Adipocyte (in vitro differentiated cells): ENCODE data around the gene UBL5.

Experiments used
- DNase-seq: peaks from one replicate; pipeline ENCODE4 v3.0.0-alpha.2; 2015; ENCODE audit warnings: low read depth
- H3K27me3 ChIP-seq: replicated peaks from 2 replicates; pipeline ENCODE4 v1.7.0; 2013; ENCODE audit warnings: mild to moderate bottlenecking, low read length, moderate library complexity; ENCODE audit not compliant: control insufficient read depth, insufficient read depth
- H3K36me3 ChIP-seq: 2 replicates; pipeline ENCODE4 v1.7.0; 2013; ENCODE audit warnings: low read length, mild to moderate bottlenecking, moderate library complexity; ENCODE audit not compliant: control insufficient read depth, insufficient read depth, severe bottlenecking
- H3K4me1 ChIP-seq: 2 replicates; pipeline ENCODE4 v1.7.0; 2013; ENCODE audit warnings: mild to moderate bottlenecking, low read length, moderate library complexity; ENCODE audit not compliant: control insufficient read depth, insufficient read depth
- H3K4me3 ChIP-seq: 2 replicates; pipeline ENCODE4 v1.7.0; 2013; ENCODE audit warnings: mild to moderate bottlenecking, low read length, moderate library complexity
- H3K9ac ChIP-seq: 2 replicates; pipeline ENCODE4 v1.7.0; 2013; ENCODE audit warnings: mild to moderate bottlenecking, low read length, moderate library complexity
- H3K9me3 ChIP-seq: 2 replicates; pipeline ENCODE4 v1.7.0; 2013; ENCODE audit warnings: mild to moderate bottlenecking, low read length, moderate library complexity; ENCODE audit not compliant: control insufficient read depth

UBL5 gene

DNA sequence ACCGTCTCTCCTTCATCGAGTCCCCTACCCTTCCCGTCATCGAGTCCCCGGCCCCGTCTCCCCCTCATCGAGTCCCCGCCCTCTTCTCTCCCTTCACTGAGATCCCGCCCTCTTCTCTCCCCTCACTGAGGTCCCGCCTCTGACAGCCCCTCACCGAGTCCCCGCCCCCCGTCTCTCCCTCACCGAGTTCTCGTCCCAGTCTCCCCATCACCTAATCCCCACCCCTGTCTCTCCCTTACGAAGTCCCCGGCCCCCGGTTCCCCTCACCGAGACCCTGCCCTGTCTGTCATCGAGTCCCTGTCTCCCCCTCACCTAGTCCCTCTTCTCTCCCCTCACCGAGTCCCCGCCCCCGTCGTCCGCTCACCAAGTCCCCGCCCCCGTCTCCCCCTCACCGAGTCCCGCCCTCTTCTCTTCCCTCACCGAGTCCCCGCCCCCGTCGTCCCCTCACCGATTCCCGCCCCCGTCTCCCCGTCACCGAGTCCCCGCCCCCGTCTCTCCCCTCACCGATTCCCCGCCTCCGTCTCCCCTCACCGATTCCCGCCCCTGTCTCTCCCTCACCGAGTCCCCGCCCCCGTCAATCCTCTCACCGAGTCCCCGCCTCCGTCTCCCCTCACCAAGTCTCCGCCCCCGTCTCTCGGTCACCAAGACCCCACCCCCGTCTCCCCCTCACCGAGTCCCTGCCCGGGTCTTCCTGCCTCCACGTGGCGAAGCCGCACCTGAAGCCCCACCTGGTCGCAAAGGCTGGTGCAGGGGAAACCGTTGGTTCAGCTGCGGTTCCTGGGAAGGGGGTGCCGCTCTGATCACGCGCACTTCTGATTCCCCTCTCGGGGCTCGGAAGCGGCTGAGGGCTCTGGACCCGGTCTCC lies 35.3 kb upstream of the UBL5 start:
- peak overlapping the region; percentile 87 for H3K9ac ChIP-seq

DNA sequence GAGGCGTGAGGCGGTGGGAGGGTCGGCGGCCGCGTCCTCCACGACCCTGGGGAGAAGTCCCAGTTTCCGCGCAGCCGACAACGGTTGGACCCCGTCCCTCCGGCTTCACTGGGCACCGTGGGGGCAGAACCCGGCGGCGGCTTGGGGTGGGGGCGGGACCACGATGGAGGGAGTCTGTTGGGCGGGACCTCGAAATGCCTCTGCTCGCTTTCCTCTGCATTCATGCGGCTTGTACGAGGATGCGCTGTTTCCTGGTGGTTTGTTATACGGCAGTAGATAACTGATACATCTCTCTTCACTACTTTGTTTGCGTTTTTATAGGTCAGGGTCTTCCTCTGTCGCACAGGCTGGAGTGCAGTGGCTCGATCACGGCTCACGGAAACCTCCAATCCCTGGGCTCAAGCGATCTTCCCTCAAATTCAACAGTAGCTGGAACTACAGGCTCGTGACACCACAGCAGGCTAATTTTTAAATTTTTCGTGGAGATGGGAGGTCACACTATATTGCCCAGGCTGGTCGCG lies 34.6 kb upstream of the UBL5 start:
- Histone ChIP-seq H3K9ac (peak overlapping the region; percentile 87), H3K27me3 (no peaks in the 10 kb centered on the region), H3K36me3 (no peaks in the 10 kb centered on the region), H3K4me1 (peaks cover 4% of the 10 kb centered on the region), H3K9me3 (no peaks in the 10 kb centered on the region), H3K4me3 (peak overlapping the region; percentile 93)
- peak; percentile 69 for DNase-seq

More for the DNA sequence above, 35.3 kb upstream of the UBL5 start:
- Histone ChIP-seq H3K9me3 (no peaks in the 10 kb centered on the region), H3K4me3 (peak overlapping the region; percentile 93), H3K27me3 (no peaks in the 10 kb centered on the region), H3K4me1 (peaks cover 4% of the 10 kb centered on the region), H3K36me3 (no peaks in the 10 kb centered on the region)
- DNase-seq: peak; percentile 98

DNA sequence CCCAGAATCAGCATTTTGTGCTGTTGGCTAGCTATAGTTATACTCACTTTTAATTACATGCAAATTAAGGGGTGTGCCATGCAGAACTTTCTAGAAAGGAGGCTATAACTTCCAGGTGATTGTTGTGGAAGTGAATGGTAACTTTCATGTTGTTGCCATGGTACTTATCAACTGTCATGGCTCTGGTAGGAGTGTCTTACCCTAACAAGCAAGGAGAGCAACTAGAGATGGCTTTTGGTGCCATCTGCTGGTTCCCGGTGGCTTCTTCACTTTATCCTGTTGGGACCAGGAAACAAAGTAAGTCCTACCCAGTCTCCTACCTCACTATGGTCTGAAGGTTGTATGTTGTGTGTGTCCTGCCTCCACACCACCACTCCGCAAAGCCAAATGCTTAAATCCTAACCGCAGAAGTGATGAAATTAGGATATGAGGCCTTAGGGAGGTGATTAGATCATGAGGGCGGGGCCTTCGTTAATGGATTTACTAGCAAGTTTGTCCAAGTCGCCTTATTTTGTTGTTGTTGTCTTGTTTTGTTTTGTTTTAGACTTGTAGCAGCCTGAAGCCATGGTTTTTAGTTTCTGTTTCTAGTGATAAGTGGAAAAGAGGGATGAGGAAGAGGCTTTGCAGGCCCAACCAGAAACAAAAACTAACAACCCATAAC lies 31.5 kb upstream of the UBL5 start:
- Histone ChIP-seq H3K4me1 (no peaks in the 10 kb centered on the region), H3K27me3 (no peaks in the 10 kb centered on the region), H3K9me3 (no peaks in the 10 kb centered on the region), H3K36me3 (no peaks in the 10 kb centered on the region), H3K9ac (no peak overlapping the region), H3K4me3 (no peak overlapping the region)
- DNase-seq: peak; percentile 92

GRCh38 chr19:9797871-9798270 lies 29.8 kb upstream of the UBL5 start:
- H3K9ac ChIP-seq: no peak overlapping the region
- no peak for DNase-seq
- H3K9me3 ChIP-seq: no peaks in the 10 kb centered on the region
- H3K36me3 ChIP-seq: no peaks in the 10 kb centered on the region
- no peaks in the 10 kb centered on the region for H3K27me3 ChIP-seq
- no peaks in the 10 kb centered on the region for H3K4me1 ChIP-seq
- H3K4me3 ChIP-seq: no peak overlapping the region

DNA sequence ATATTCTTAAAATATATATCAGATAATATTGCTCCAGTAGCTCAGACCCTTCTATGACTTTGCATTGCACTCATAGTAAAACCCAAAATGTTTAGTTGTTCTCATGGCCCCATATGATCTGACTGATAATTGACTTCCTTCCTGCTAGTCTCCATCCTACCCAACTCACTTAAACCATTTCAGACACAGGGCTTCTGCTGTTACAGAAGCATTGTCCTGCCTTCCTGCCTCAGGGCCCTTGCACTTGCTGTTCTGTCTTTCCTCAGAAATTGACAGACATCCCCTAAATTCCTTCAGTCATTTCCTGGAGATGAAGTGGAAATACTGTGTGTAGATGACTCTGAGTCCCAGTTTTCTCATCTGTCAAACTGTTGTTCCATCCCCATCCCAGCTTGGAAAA lies 28.6 kb upstream of the UBL5 start:
- Histone ChIP-seq H3K36me3 (peaks cover 10% of the 10 kb centered on the region), H3K27me3 (no peaks in the 10 kb centered on the region), H3K4me1 (no peaks in the 10 kb centered on the region), H3K4me3 (no peak overlapping the region), H3K9ac (no peak overlapping the region), H3K9me3 (no peaks in the 10 kb centered on the region)
- no peak for DNase-seq

DNA sequence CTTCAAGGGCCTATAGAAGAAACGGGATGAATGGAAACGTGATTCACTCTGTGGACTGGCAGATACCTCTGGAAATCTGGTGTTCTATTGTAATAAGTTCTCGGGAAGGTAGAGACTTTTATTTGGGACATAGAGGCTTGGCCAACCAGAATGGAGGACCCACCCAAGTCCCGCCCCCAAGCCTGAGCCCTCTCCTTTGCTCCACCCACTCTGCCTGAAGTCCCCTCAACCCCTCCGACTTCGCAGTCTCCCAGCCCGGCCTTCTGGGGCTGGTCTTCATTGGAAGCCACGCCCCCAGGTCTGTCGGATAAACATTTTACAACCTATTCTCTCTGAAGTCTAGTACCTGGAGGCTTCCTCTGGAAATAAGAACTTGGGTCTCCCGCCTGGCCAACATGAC lies 25.7 kb upstream of the UBL5 start:
- Histone ChIP-seq H3K36me3 (peaks cover 33% of the 10 kb centered on the region), H3K27me3 (no peaks in the 10 kb centered on the region), H3K4me1 (no peaks in the 10 kb centered on the region), H3K9ac (no peak overlapping the region), H3K4me3 (no peak overlapping the region), H3K9me3 (no peaks in the 10 kb centered on the region)
- DNase-seq: no peak

DNA sequence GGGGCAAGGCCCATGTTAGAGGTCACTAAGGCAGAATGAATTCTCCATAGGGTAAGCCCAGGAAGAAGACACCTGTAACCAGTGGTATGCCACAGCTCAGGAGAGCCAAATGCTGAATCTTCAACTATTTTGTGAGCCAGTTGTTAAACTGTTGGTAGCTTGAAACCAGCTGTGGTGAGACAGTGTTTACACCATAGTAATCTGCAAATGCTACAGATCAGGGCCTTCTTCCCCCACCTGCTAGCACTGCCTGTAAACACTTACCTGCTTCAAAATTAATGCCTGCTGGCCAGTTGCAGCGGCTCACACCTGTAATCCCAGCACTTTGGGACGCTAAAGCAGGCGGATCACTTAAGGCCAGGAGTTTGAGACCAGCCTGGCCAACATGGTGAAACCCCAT lies 20.9 kb upstream of the UBL5 start:
- Histone ChIP-seq H3K4me3 (no peak overlapping the region), H3K4me1 (no peaks in the 10 kb centered on the region), H3K27me3 (no peaks in the 10 kb centered on the region), H3K36me3 (peaks cover 77% of the 10 kb centered on the region), H3K9ac (no peak overlapping the region), H3K9me3 (no peaks in the 10 kb centered on the region)
- no peak for DNase-seq

DNA sequence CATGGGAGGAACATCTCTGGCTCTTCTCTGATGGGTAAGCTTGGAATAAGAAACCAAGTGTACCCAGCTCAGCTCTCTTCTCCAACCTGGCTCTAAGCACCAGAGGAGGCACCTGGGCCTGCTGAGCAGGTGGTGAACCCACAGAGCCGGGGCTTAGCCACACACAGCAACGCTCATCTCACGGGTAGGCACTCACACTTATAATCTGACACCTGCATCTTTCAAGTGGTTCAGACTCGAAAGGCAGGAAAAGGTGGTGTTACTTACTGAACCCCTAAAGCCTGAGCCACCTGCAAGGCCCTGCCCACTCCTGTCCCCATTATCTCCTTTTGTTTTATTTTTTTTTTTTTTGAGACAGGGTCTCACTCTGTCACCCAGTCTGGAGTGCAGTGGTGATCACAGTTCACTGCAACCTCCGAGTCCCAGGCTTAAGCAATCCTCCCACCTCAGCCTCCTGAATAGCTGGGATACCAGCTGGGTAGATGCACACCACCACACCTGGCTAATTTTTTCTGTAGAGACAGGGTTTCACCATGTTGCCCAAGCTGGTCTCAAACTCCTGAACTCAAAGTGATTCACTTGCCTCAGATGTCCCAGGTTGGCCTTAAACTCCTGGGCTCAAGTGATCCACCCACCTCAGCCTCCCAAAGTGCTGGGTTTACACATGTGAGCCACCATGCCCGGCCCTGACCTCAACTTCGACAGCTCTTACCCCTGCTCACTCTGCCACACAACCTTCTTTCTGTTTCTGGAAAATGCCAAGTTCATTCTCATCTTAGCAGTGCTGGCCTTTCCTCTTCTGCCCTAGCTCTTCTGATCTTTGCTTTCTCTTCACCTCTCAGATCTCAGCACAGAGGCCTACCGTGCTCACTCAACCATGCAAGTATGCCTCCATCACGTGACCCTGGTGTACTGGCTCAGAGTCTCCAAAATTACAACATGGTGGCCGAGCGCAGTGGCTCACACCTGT lies 18.6 kb upstream of the UBL5 start:
- H3K9me3 ChIP-seq: no peaks in the 10 kb centered on the region
- no peak overlapping the region for H3K9ac ChIP-seq
- peaks cover 77% of the 10 kb centered on the region for H3K36me3 ChIP-seq
- no peak overlapping the region for H3K4me3 ChIP-seq
- no peaks in the 10 kb centered on the region for H3K4me1 ChIP-seq
- no peak for DNase-seq
- H3K27me3 ChIP-seq: no peaks in the 10 kb centered on the region

DNA sequence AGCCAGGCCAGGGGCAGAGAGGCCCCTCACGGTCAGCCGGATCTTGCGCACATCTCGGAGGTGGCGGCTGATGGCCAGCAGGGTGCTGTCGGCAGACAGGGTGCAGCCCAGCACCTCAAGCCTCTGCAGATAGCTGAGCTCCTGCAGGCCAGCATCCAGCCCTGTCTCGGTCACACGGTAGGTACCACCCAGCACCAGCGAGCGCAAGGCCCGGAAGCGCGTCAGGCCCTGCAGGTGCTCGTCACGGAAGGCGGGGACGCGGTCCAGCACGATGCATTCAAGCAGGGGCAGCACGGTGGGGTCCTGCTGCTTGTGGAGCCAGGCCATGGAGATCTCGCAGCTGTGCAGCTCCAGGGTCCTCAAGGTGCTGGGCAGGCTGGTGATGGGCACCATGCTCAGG lies 16.6 kb upstream of the UBL5 start:
- Histone ChIP-seq H3K9ac (no peak overlapping the region), H3K4me3 (no peak overlapping the region), H3K4me1 (no peaks in the 10 kb centered on the region), H3K9me3 (no peaks in the 10 kb centered on the region), H3K27me3 (no peaks in the 10 kb centered on the region), H3K36me3 (peaks cover 63% of the 10 kb centered on the region)
- no peak for DNase-seq

DNA sequence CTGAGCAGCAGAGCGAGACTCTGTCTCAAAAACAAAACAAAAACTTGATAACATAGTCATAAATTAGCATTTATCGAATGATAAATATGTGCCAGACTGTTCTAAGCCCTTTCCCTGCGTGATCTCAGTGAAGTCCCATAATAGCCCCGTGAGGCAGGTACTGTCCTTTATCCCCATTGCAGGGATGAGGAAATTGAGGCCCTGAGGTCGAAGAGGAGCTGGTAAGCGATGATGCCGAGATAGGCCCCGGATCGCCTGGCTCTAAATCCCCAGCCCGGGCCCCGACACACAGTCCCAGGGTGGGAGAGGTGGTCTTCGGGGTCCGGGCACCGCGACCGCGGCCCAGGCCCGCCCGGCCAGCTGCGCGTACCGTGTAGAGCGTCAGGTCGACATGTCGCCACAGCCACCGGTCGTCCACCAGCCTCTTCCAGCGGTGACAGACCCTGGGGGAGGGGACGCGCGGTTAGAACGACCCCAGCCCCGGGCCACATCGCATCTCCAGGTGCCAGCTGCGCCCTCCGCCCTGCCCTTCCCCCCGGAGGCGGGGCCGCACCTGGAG lies 9.5 kb upstream of the UBL5 start:
- Histone ChIP-seq H3K4me1 (peaks cover 17% of the 10 kb centered on the region), H3K9me3 (no peaks in the 10 kb centered on the region), H3K9ac (peak overlapping the region; percentile 97), H3K36me3 (peaks cover 4% of the 10 kb centered on the region), H3K27me3 (no peaks in the 10 kb centered on the region), H3K4me3 (peak overlapping the region; percentile 97)
- no peak for DNase-seq
